DLD1 (cell line): ENCODE measurements around the gene PTPRM.

Experiments used
- in situ Hi-C: cut with HindIII; loops from 2 replicates; pipeline ENCODE4 v1.10.0; 2017; ENCODE audit warnings: low sequenced_read_pairs

The PTPRM gene

DNA sequence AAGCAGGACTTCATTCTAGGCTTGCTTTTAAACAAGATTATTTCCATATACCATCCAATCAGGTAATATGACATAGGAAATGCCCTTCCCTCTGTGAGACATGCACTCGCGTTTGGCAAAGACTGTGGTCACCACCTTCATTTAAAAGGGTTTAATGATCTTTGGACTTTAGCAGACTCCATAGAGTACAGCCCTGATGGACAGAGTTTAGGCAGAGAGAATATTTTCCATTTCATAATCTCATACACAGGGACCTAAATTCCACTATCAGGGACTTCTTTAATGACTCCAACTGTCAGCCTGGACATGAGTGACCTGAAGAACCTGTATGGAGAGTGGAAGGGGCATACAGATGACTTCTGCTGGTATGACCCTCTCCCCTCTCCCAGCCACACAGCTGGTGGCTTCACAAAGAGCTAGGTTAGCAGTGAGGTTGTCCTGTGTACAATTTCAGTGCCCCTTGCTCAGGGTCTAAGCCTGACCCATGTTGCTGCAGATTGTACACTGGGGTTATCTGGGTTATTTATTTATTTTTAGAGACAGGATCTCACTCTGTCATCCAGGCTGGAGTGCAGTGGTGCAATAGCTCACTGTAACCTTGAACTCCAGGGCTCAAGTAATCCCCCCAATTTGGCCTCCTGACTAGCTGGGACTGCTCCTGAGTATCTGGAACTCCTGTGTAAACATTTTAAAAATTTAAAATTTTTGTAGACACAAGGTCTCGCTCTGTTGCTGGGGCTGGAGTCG, 59.2 kb downstream of the PTPRM start:
- in situ Hi-C loops: no loop called here

DNA sequence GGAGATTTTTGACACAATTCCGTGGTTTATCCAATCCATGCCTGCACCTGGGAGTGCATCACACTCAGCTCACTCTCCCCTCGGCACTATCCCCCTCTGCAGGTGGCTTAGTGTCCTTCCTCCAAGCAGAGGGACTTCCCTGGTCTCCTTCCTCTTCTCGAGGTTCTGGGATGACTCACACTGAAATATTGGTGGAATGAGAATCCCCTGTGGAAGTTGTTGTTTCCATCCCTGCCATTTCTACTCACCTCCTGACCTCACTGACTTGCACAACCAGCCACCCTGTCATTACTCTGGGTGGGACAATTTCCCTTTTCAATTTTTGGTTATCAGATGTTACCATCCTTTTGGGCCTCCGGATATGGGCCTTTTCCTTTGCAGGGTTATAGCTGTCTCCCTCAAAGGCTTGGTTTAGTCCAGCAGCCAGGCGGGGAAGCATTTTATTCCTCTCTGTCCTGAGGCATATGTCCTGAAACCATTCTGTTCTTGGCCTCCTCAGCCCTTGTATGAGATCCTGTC, 59.9 kb downstream of the PTPRM start:
- in situ Hi-C loops: no loop called here

DNA sequence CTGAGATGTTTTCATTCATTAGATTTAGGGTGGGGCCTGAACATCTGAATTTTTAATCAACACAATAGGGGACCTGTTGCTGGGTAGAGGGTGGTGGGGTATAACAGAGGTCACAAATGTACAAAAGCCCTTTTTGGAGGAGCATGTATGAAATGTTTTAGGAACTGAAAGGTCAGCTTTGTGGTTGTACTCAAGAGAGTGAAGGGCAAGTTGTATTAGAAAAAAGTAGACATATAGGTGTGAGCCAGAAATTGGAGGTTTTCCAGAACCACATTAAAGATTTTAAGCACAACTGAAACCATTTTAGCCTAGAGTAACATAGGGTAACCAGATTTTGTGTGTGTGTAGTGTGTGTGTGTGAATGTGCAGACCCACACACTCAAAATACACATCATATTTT, 62.3 kb downstream of the PTPRM start:
- in situ Hi-C loops: no loop called here

DNA sequence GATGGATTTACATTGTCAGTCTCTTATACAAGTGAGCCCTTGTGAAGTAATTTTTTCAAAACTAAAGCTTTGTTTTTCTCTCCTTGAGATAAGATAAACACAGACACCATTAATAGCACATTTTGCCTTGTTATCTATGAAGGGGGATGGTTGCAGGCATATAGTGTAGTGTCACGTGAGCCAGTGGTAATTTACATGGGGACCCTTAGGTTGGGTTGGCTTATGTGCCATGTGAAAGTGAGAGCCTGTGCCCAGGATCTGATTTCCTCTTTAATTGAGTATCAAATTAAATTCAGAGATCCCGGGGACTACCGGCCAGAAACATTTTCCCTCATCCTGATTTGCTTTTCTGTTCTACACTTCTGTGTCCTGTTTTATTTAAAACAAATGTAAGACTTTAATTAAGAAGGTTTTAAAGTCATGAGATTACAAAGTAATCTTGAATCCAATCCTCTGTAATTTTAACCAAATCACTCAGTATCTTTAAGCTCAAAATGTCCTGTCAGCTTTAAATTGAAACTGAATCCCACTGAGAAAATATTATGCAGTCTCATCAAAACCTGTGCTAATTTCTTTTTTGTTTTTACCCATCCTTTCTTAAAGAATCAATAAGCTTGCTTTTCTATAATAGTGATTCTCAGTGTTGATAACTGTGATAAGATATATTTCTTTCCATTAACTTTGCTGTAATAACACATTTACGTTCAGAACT, 63.8 kb downstream of the PTPRM start:
- in situ Hi-C loops: no loop called here

DNA sequence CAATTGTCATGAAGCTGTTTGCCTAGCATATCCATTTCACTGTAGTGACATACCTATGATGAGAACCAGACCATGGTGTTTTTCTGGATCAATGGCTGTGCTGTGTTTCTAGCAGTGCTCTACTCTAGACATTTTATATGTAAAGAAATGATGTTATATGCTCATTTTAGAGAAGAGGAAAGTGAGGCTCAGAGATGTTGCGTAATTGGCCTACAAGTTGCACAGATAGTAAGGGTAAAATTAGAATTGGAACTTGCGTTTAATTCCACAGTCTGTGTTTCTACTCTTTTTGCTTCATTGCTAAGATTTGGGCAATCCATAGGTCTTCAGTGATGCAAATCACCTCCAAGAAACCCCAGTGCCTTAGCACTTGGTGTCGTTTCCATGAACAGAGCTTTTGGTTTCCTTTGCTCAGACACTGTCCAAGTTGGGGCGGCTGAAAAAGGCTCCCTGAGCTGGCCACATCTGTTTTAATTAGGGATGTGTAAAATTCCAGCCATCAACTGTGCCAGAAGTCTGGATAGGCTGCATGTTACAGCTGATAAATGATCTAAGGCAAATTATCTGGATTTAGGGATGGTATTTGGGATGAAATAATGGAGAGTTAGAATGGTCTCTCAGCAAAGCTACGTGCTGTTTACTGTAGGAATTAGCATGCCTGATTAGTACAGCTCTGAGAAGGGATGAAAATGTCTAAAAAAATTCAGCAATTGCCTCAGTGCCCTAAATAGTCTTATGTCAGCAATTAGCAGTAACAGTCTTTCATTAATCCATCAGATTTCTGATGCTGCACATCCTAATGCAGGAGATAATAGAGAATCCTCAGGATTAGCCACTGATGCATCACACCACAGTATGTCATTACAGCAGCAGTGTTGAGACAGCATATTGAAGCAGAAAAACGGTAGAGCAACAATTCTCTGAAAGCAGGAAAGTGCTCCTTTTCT, 65.3 kb downstream of the PTPRM start:
- in situ Hi-C loops: no loop called here

DNA sequence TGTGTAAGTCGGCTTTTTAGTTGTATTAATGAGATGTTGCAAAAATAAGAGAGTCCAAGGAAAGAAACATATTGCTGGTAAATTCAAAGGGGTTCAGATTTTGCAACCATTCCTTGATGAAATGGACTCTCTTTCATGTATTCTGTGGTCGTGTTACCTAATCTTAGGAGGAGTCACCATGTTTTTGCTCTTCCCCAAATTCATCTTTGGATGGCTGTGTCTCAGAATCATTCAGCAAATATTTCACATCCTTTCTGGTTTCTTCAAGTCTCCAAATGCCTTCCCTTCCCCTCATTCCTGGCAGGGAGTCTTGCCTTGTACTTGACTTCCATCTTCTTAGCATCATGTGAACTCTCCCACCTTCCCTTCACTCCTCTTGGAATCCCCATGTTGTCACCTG, 66.1 kb downstream of the PTPRM start:
- in situ Hi-C loops: no loop called here

DNA sequence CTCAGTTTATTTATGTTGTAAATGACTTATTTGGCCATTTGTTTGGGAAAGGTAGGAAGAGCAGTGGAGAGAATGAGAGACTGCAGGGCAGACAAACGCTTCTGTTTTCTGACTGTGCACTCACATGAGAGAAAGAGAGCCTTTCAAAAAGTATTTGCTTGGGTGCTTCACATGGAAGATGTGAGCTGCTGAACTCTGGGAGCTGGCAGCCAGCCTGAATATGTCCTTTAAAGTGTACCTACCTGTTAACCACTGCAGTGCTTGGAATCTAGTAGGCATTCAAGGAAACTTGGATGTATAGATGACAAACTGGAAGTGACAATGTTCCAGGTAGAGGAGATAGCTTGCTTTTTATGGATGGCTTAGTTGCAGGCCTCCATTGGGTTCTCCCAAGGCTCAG, 68.8 kb downstream of the PTPRM start:
- in situ Hi-C loops: no loop called here

DNA sequence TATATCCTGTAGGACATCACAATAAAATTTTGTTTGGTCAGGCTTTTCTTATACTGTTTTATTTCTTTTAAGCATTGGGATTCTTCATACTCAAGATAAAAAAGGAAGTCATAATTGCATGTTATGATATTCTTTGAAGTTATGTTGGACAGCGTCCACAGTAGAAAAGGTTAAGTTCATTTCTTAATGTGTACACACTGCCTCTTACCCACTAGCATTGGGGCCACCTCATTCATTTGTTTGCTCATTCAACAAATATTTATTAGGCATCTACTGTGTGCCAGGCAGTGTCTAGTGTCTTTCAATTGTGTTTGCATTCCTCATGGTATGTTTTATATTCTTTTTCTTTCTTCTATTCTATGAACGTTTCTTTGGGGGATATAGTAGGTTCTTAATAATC, 70.2 kb downstream of the PTPRM start:
- in situ Hi-C loops: no loop called here

DNA sequence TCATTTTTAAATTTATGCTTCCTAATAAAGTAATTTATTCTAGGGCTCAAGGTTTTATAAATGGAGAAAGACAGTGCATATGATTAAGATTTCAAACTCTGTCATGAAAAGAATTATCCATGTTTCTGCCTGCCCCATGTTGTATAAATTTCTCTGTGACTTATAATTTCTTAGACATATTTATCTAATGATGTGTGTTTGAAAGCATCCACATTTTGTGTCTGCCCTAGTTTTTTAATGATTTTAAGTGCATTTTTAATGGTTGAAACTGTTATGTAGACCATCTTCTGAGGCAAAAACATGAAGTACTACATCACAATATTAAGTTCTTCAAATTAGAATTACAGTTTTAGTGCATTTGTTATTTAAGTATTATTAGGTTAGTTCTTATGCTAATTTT, 71.2 kb downstream of the PTPRM start:
- in situ Hi-C loops: no loop called here

DNA sequence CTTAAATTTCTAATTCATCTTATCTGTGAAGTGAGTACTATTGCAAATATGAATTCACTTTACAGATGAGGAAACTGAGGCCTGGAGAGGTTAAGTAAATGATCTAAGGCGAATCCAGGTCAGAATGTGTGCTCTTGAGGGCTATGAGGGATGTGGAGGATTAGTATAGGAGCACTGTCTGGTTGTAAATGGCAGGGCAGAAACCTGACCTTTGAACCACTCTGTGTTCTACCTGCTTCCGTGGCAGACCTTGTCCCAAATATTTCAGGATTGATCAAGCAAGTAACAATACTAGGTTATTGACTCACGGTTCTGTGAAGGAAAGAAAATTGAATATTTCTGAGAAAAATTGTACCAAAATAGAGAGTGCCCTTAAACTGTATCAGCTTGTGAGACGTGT, 74.7 kb downstream of the PTPRM start:
- in situ Hi-C loops: no loop called here

DNA sequence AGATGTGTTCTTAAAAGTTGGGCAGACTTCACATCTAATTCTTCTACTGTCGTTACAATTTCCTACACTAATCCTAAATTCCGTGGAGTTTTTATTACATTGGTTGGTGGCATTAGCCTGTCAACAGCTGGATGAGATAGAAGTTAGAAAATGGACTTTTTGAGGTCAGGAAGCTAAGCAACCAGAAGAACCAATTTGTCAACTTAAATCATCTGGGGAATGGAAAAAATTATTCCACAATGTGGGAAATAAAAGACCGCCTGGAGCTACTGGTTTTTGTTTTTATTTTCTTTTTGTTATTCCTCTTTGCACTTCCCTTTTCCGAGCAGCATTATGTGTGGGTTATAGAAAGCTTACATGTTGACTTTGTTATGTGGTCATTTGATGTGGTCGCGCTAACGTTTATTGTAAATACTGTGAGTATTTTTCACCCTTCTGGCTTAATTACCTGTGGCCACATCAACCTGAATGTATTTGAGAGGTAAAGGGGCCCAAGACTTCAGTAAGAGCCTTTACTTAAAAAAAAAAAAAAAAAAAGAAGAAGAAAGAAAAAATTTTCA, 75.3 kb downstream of the PTPRM start:
- in situ Hi-C loops: no loop called here

DNA sequence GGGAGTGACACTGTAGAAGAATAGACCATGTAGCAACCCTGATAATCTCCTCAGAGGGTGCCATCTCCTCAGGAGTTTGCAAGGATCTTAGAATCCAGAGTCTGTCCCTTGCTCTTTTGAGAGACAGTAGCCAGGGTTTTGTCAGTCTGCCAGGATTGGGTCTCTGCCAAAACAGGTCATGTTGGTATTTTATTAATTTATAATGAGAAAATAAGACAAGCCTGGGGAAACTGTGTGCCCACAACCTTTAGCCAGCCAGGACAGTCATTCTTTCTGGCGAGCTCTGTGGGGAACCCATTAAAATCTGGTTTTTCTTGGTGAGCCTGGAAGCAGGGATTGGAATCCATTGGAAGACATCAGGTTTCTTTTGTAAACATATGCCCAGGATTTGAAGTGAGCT, 78.6 kb downstream of the PTPRM start:
- in situ Hi-C loops: no loop called here

DNA sequence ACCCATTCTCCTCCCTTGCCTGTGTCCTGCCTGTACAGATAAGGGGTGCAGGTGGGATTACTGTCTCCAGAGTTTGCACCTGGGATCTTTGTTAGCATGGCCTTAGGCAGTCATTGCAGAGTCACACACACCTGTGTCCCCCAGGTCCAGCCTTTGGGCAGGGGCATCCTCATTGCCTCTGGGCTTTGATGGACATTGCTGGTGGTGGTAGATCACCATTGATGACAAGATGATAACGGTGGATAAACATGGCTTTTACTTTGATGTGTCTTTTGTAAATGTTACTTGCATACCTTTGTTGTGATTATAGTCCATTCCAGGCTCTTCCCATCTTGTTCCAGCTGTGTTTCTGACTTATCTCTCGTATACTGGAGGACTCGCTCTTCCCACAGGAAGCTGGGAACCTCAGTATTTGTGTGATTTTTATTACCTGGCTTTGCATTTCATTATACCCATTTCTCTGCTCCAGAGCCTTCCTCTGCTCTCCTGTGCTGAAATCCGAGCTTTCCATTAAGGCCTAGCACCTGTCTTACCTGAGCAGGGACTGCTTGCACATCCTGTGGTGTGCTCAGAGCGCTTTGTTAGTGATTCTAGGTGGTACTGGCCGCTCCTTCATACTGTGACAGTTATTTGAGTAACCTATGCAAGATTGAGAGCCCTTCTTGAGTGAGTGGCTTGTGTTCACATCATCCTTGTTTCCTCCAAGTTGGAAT, 79.2 kb downstream of the PTPRM start:
- in situ Hi-C loops: no loop called here

DNA sequence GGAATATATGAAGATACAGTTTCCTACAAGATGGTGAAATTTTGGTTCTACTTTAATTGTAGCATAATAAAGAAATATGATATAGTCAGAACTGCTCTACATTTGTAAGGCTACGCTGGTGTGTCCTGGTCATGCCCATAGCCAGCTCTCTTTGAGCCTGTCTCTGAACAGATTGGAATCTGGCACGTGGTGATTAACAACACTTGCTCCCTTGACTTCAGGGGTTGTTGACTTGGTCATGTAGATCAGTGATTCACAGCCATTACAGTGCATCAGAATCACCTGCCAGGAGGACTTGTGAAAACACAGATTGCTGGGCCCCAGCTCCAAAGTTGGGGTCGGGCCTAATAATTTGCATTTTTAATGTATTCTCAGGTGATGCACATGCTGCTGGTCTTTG, 80.4 kb downstream of the PTPRM start:
- in situ Hi-C loops: no loop called here

DNA sequence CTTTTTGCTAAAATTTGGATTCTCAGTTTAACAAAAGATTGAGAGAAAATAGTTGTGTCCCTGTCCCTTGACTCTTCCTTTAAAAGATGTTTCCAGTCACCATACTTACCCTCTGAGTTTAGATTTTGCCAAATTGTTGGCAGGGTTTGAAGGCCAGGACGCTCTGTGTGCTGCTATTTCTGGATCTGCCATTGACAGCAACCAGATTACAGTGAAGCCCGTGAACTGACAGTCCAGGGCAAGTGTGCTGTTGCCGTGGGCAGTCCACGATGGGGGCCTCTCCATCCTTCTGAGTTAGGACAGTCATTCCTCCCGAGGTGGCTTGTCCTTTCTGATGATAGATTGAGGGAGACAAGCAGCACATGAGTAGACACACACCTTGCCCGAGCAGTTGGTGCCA, 89.9 kb downstream of the PTPRM start:
- in situ Hi-C loops: no loop called here

DNA sequence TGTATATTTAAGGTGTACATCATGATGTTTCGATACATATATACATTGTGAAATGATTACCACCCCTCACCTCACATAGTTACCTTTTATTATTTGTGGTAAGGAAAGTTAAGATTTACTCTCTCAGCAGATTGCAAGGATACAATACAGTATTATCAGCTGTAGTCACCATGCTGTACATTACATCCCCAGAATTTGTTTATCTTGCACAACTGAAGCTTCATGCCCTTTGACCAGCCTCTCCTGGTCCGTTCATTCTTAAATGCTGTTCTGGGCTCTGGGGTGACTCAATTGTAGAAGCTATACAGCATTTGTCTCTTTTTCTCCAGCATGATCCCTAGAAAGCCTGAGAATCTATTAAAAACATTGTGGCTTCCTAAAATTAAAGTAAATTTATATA, 90.8 kb downstream of the PTPRM start:
- in situ Hi-C loops: no loop called here

DNA sequence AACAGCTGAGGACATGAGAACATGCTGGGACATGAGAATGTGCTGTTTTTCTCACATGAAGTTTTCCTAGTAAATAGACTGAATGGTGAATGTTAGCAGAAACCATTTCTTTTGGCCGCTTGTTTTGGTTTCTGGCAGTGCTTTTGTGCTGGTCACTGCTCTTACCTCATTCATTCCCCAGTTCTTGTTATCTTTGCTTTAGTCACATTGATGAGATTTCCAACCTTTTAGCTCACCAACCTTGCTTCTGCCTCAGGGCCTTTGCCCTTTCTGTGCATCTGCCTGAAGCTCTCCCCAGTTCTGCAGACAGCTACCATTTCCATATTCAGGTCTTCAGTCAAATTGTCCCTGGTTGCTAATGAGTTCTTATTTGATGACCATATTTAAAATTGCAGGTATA, 91.6 kb downstream of the PTPRM start:
- in situ Hi-C loops: no loop called here

DNA sequence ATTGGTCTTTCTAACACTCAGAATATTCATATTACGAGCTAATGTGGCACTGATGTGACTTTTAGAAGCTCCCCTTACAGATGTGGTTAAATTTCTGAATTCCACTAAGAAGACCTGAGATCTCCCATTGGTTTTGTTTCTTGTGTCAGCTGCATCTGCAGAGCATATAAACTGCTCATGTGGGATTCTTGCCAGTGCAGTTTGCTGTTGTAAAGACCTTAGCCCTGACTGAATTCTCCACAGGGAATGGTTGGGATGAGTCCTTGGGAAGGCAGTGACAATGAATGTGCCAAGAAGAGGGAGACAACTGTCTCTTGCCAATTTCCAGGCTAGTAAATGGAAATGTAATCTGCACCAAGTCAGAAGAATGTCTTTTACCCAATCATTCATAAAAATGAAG, 94.1 kb downstream of the PTPRM start:
- in situ Hi-C loops: no loop called here

DNA sequence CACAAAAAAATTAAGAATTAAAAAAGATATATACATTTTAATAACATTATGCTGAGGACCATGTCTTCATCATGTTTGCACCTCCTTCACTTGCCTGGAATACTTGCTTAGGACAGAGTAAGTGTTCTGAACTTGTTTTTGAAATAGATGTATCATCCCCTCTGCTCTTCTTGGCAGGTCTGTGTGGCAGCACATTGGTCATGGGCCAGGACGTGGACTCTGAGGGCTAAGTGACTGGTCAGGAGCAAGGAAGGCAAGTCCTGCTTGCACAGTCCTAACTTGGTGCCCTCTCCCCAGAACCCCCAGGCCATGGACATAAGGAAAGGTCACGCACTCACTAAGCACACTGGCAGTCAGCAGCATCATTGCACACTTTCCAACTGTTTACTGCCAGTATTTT, 95.8 kb downstream of the PTPRM start:
- in situ Hi-C loops: no loop called here
